Measurements from ENCODE around the gene UBXN6.
A peak's percentile ranks its signal among the peaks of the same experiment; 100 is the strongest.

The UBXN6 gene

GRCh38 chr19:4456476-4456842 is 1.1 kb downstream of the UBXN6 start:
- Histone ChIP-seq H3K27me3 (ENCODE audit: control insufficient read depth, insufficient read depth, low read length, poor library complexity, severe bottlenecking) (no peaks in the 10 kb centered on the region), H3K4me1 (ENCODE audit: control insufficient read depth, insufficient read depth, low read length) (peaks cover 10% of the 10 kb centered on the region), H3K4me3 (ENCODE audit: insufficient read depth, low read depth, low read length) (peak overlapping the region; percentile 55), H3K27ac (ENCODE audit: insufficient read depth, low read depth, low read length, poor library complexity, severe bottlenecking) (peak overlapping the region; percentile 41), H3K9me3 (ENCODE audit: control insufficient read depth, low read length) (no peaks in the 10 kb centered on the region), H3K36me3 (ENCODE audit: control insufficient read depth, insufficient read depth, low read length) (no peaks in the 10 kb centered on the region)
- WGBS, 2 experiments, result 23 to 25% methylated on average over 9 of the region's 9 CpGs

GRCh38 chr19:4455719-4456475 is 1.7 kb downstream of the UBXN6 start:
- no peaks in the 10 kb centered on the region for H3K36me3 ChIP-seq (ENCODE audit: control insufficient read depth, insufficient read depth, low read length)
- H3K9me3 ChIP-seq (ENCODE audit: control insufficient read depth, low read length), result no peaks in the 10 kb centered on the region
- H3K4me1 ChIP-seq (ENCODE audit: control insufficient read depth, insufficient read depth, low read length), result peaks cover 10% of the 10 kb centered on the region
- H3K27ac ChIP-seq (ENCODE audit: insufficient read depth, low read depth, low read length, poor library complexity, severe bottlenecking), result no peak overlapping the region
- no peaks in the 10 kb centered on the region for H3K27me3 ChIP-seq (ENCODE audit: control insufficient read depth, insufficient read depth, low read length, poor library complexity, severe bottlenecking)
- no peak overlapping the region for H3K4me3 ChIP-seq (ENCODE audit: insufficient read depth, low read depth, low read length)
- WGBS, 2 experiments, result 79% methylated on average over 15 of the region's 15 CpGs

- H3K4me1 ChIP-seq (ENCODE audit: control insufficient read depth, insufficient read depth, low read length), result peaks cover 10% of the 10 kb centered on the region
- 92% methylated on average over 29 of the region's 29 CpGs for WGBS, 2 experiments
- H3K27me3 ChIP-seq (ENCODE audit: control insufficient read depth, insufficient read depth, low read length, poor library complexity, severe bottlenecking), result no peaks in the 10 kb centered on the region
- H3K9me3 ChIP-seq (ENCODE audit: control insufficient read depth, low read length), result no peaks in the 10 kb centered on the region
- H3K4me3 ChIP-seq (ENCODE audit: insufficient read depth, low read depth, low read length), result no peak overlapping the region
- H3K36me3 ChIP-seq (ENCODE audit: control insufficient read depth, insufficient read depth, low read length), result no peaks in the 10 kb centered on the region
- no peak overlapping the region for H3K27ac ChIP-seq (ENCODE audit: insufficient read depth, low read depth, low read length, poor library complexity, severe bottlenecking)
Observed at GRCh38 chr19:4454747-4455718, 2.6 kb downstream of the UBXN6 start.

GRCh38 chr19:4453232-4454179 is 4.1 kb downstream of the UBXN6 start:
- Histone ChIP-seq H3K27me3 (ENCODE audit: control insufficient read depth, insufficient read depth, low read length, poor library complexity, severe bottlenecking) (no peaks in the 10 kb centered on the region), H3K9me3 (ENCODE audit: control insufficient read depth, low read length) (no peaks in the 10 kb centered on the region), H3K4me1 (ENCODE audit: control insufficient read depth, insufficient read depth, low read length) (peaks cover 10% of the 10 kb centered on the region), H3K4me3 (ENCODE audit: insufficient read depth, low read depth, low read length) (no peak overlapping the region), H3K27ac (ENCODE audit: insufficient read depth, low read depth, low read length, poor library complexity, severe bottlenecking) (no peak overlapping the region), H3K36me3 (ENCODE audit: control insufficient read depth, insufficient read depth, low read length) (peaks cover 10% of the 10 kb centered on the region)
- WGBS, 2 experiments, result 89% methylated on average over 34 of the region's 34 CpGs

GRCh38 chr19:4452230-4452990 is 5.2 kb downstream of the UBXN6 start:
- H3K9me3 ChIP-seq (ENCODE audit: control insufficient read depth, low read length), result no peaks in the 10 kb centered on the region
- peaks cover 10% of the 10 kb centered on the region for H3K4me1 ChIP-seq (ENCODE audit: control insufficient read depth, insufficient read depth, low read length)
- WGBS, 2 experiments, result 93 to 94% methylated on average over 24 of the region's 24 CpGs
- H3K36me3 ChIP-seq (ENCODE audit: control insufficient read depth, insufficient read depth, low read length), result peaks cover 16% of the 10 kb centered on the region
- no peak overlapping the region for H3K4me3 ChIP-seq (ENCODE audit: insufficient read depth, low read depth, low read length)
- H3K27me3 ChIP-seq (ENCODE audit: control insufficient read depth, insufficient read depth, low read length, poor library complexity, severe bottlenecking), result no peaks in the 10 kb centered on the region
- no peak overlapping the region for H3K27ac ChIP-seq (ENCODE audit: insufficient read depth, low read depth, low read length, poor library complexity, severe bottlenecking)

- Histone ChIP-seq H3K27ac (ENCODE audit: insufficient read depth, low read depth, low read length, poor library complexity, severe bottlenecking) (no peak overlapping the region), H3K4me3 (ENCODE audit: insufficient read depth, low read depth, low read length) (no peak overlapping the region), H3K9me3 (ENCODE audit: control insufficient read depth, low read length) (no peaks in the 10 kb centered on the region), H3K4me1 (ENCODE audit: control insufficient read depth, insufficient read depth, low read length) (no peaks in the 10 kb centered on the region), H3K27me3 (ENCODE audit: control insufficient read depth, insufficient read depth, low read length, poor library complexity, severe bottlenecking) (no peaks in the 10 kb centered on the region), H3K36me3 (ENCODE audit: control insufficient read depth, insufficient read depth, low read length) (peaks cover 24% of the 10 kb centered on the region)
- WGBS, 2 experiments, result 91 to 92% methylated on average over 9 of the region's 9 CpGs
Observed at GRCh38 chr19:4449639-4450028, 8.0 kb downstream of the UBXN6 start.

- Histone ChIP-seq H3K36me3 (ENCODE audit: control insufficient read depth, insufficient read depth, low read length) (peaks cover 24% of the 10 kb centered on the region), H3K4me1 (ENCODE audit: control insufficient read depth, insufficient read depth, low read length) (no peaks in the 10 kb centered on the region), H3K4me3 (ENCODE audit: insufficient read depth, low read depth, low read length) (no peak overlapping the region), H3K27ac (ENCODE audit: insufficient read depth, low read depth, low read length, poor library complexity, severe bottlenecking) (no peak overlapping the region), H3K27me3 (ENCODE audit: control insufficient read depth, insufficient read depth, low read length, poor library complexity, severe bottlenecking) (no peaks in the 10 kb centered on the region), H3K9me3 (ENCODE audit: control insufficient read depth, low read length) (no peaks in the 10 kb centered on the region)
- 93 to 94% methylated on average over 24 of the region's 24 CpGs for WGBS, 2 experiments
Observed at GRCh38 chr19:4449022-4449638, 8.5 kb downstream of the UBXN6 start.

GRCh38 chr19:4448147-4448985 is 9.2 kb downstream of the UBXN6 start:
- H3K9me3 ChIP-seq (ENCODE audit: control insufficient read depth, low read length), result no peaks in the 10 kb centered on the region
- WGBS, 2 experiments, result 94% methylated on average over 30 of the region's 30 CpGs
- no peak overlapping the region for H3K4me3 ChIP-seq (ENCODE audit: insufficient read depth, low read depth, low read length)
- H3K36me3 ChIP-seq (ENCODE audit: control insufficient read depth, insufficient read depth, low read length), result peaks cover 28% of the 10 kb centered on the region
- no peaks in the 10 kb centered on the region for H3K4me1 ChIP-seq (ENCODE audit: control insufficient read depth, insufficient read depth, low read length)
- no peak overlapping the region for H3K27ac ChIP-seq (ENCODE audit: insufficient read depth, low read depth, low read length, poor library complexity, severe bottlenecking)
- no peaks in the 10 kb centered on the region for H3K27me3 ChIP-seq (ENCODE audit: control insufficient read depth, insufficient read depth, low read length, poor library complexity, severe bottlenecking)
